Caco-2 (cell line): ENCODE results near the gene RALGPS2. TPM values are rescaled to one million over a fixed set of nuclear protein-coding genes. Genes with fewer than 3 reads are reported as not detected.

Experiments used
- BruUV-seq: library from RNA; stranded (reverse); fragments of 400-500 nt; replicated peaks from 2 replicates; lab custom pipeline; 2021; lab: Mats Ljungman, UMichigan
- CTCF ChIA-PET: fragments of 300-600 bp; sonication (Branson Sonifier 250); formaldehyde crosslinking; loops from one replicate; lab custom pipeline; 2022; ENCODE audit warnings: antibody characterized with exemption; lab: Charles Lee
- POLR2A ChIA-PET: fragments of 300-600 bp; sonication (Branson Sonifier 250); formaldehyde crosslinking; loops from one replicate; lab custom pipeline; 2022; ENCODE audit warnings: antibody characterized with exemption; lab: Charles Lee
- DNase-seq, 2 experiments: peaks; one replicate each; pipeline versions ENCODE4 v3.0.0 to v3.0.0-alpha.2; 2020 to 2022
- H3K27me3 ChIP-seq: replicated peaks from 2 replicates; pipeline ENCODE4 v1.6.0; 2011; ENCODE audit warnings: low read length; ENCODE audit not compliant: control insufficient read depth, insufficient read depth
- H3K36me3 ChIP-seq: 2 replicates; pipeline ENCODE4 v1.5.1; 2011; ENCODE audit warnings: low read length; ENCODE audit not compliant: control insufficient read depth, insufficient read depth
- H3K4me1 ChIP-seq: fragments of 250-450 bp; sonication (Bioruptor Pico); 2 replicates; pipeline ENCODE4 v1.5.1; 2020; ENCODE audit warnings: mild to moderate bottlenecking
- H3K4me3 ChIP-seq: 2 replicates; pipeline ENCODE4 v1.5.1; 2011; ENCODE audit warnings: low read depth, mild to moderate bottlenecking, control low read depth, low read length
- H3K9me3 ChIP-seq: fragments of 250-450 bp; sonication (Bioruptor Pico); 2 replicates; pipeline ENCODE4 v1.5.1; 2020; ENCODE audit warnings: mild to moderate bottlenecking, moderate library complexity
- H3K27ac Mint-ChIP-seq: one replicate; pipeline ENCODE4 v1.8.0; 2022; ENCODE audit warnings: mixed read lengths; ENCODE audit not compliant: unreplicated experiment
- H3K27me3 Mint-ChIP-seq: one replicate; pipeline ENCODE4 v1.8.0; 2022; ENCODE audit warnings: mixed read lengths; ENCODE audit not compliant: insufficient read depth, unreplicated experiment
- H3K36me3 Mint-ChIP-seq: one replicate; pipeline ENCODE4 v1.8.0; 2022; ENCODE audit warnings: mild to moderate bottlenecking, mixed read lengths; ENCODE audit not compliant: insufficient read depth, unreplicated experiment
- H3K4me1 Mint-ChIP-seq: one replicate; pipeline ENCODE4 v1.8.0; 2022; ENCODE audit warnings: low read depth, mixed read lengths; ENCODE audit not compliant: unreplicated experiment
- H3K4me3 Mint-ChIP-seq: one replicate; pipeline ENCODE4 v1.8.0; 2022; ENCODE audit warnings: mild to moderate bottlenecking, moderate library complexity, mixed read lengths; ENCODE audit not compliant: unreplicated experiment
- H3K9me3 Mint-ChIP-seq: one replicate; pipeline ENCODE4 v1.8.0; 2022; ENCODE audit warnings: mixed read lengths; ENCODE audit not compliant: unreplicated experiment
- intact Hi-C: fragments of 100-400 bp; cut with micrococcal nuclease; formaldehyde crosslinking; loops from one replicate; pipeline ENCODE4 v1.10.0; 2022; ENCODE audit not compliant: unreplicated experiment
- total RNA-seq: library from RNA; stranded (reverse); gene quantifications from 2 replicates; pipeline ENCODE4 v1.2.3, GENCODE V29; 2022
- TF ChIP-seq, protein P1 (sequence below), 2 experiments: fragments of 200-600 bp in 1 of 2; IDR thresholded peaks; 1 replicate in 1 of 2; 2 replicates in 1 of 2; pipeline versions ENCODE4 v1.5.1 to v1.8.0; 2011 to 2022; ENCODE audit warnings: antibody characterized with exemption in 1 of 2, control low read depth in 1 of 2, inconsistent platforms in 1 of 2, low read depth in 1 of 2, low read length in 1 of 2, mild to moderate bottlenecking in 1 of 2, moderate library complexity in 1 of 2; ENCODE audit not compliant: insufficient read depth in 1 of 2, severe bottlenecking in 1 of 2, unreplicated experiment in 1 of 2

The RALGPS2 gene
- total RNA-seq, 1 experiment from 2014 or later: 26.1 TPM

DNA sequence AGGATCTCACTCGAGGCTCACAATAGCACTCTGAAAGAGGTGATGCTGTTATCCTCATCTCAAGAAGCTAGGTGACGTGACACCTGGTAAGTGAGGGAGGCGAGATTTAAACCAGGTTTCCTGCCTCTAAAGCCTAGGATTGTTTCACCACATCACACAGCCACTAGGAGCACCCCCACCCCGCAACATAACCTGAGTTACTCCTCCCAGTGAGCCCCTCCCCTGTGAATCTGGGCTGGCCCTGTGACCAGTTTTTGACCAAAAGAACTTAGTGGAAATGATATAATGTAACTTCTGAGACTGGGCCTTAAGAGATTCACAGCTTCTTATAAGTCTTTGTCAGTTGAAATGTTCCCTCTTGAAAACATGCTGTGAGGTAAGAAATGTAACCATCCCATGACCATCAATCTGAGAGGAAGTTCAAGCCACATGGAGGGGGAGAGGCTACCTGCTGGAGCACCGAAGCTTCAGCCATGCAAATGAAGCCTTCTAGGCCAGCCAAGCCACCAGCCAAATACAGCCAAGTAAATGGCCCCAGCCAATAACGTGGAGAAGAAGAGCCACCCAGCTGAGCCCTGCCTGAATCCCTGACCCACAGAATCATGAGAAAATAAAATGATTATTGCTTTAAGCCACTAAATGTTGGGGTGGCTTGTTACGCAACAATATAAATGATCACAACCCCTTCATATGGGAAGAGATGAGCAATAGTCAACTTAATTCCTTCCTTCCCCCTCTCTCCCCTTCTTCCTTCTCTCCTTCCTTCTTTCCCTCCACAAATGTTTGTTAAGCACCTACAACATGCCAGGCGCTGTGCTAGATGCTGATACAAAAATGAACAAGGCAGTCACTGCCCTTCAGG lies 239.7 kb downstream of the RALGPS2 start:
- DNase-seq: no peak
- Mint-ChIP-seq H3K27ac (no peak overlapping the region), H3K4me3 (no peak overlapping the region), H3K27me3 (peaks cover 3% of the 10 kb centered on the region), H3K4me1 (no peaks in the 10 kb centered on the region), H3K36me3 (no peaks in the 10 kb centered on the region), H3K9me3 (peaks cover 29% of the 10 kb centered on the region)
- no peaks in the 10 kb centered on the region for H3K36me3 ChIP-seq
- peaks cover 9% of the 10 kb centered on the region for H3K9me3 ChIP-seq
- intact Hi-C loops: no loop called here
- BruUV-seq: no TSS peak
- no peaks in the 10 kb centered on the region for H3K4me1 ChIP-seq
- POLR2A ChIA-PET: no interaction called here
- CTCF ChIA-PET: no interaction called here
- no peak overlapping the region for H3K4me3 ChIP-seq
- TF ChIP-seq, protein P1, sequence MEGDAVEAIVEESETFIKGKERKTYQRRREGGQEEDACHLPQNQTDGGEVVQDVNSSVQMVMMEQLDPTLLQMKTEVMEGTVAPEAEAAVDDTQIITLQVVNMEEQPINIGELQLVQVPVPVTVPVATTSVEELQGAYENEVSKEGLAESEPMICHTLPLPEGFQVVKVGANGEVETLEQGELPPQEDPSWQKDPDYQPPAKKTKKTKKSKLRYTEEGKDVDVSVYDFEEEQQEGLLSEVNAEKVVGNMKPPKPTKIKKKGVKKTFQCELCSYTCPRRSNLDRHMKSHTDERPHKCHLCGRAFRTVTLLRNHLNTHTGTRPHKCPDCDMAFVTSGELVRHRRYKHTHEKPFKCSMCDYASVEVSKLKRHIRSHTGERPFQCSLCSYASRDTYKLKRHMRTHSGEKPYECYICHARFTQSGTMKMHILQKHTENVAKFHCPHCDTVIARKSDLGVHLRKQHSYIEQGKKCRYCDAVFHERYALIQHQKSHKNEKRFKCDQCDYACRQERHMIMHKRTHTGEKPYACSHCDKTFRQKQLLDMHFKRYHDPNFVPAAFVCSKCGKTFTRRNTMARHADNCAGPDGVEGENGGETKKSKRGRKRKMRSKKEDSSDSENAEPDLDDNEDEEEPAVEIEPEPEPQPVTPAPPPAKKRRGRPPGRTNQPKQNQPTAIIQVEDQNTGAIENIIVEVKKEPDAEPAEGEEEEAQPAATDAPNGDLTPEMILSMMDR (IDR thresholded peaks at IDR 0.05; ENCODE audit: insufficient read depth in 1 of 2, low read depth in 1 of 2, low read length in 1 of 2, severe bottlenecking in 1 of 2, unreplicated experiment in 1 of 2): no peak
- H3K27me3 ChIP-seq: no peaks in the 10 kb centered on the region

DNA sequence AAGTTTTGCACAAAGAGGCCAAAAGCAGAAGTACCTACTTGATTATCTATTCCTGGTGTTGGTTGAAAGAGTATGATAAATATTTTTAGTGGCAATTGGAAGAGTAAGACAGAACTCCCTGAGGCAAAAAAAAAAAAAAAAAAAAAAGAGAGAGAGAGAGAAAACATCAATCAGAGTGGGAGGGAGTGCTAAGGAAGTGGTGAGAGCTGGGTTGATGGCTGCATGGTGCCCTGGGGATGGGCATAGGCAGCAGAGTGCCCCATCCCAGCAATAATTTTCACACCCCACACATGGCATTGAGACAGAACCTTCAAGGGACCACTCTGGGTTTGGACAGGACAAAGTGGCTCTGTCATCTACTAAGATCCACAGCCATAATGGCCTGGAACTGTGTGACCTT lies 241.3 kb downstream of the RALGPS2 start:
- BruUV-seq: no TSS peak
- H3K9me3 ChIP-seq: peaks cover 9% of the 10 kb centered on the region
- intact Hi-C loops: no loop called here
- TF ChIP-seq, protein P1 (IDR thresholded peaks at IDR 0.05; ENCODE audit: insufficient read depth in 1 of 2, low read depth in 1 of 2, low read length in 1 of 2, severe bottlenecking in 1 of 2, unreplicated experiment in 1 of 2): no peak
- H3K36me3 ChIP-seq: no peaks in the 10 kb centered on the region
- DNase-seq: no peak
- no peaks in the 10 kb centered on the region for H3K4me1 ChIP-seq
- H3K27ac Mint-ChIP-seq: no peak overlapping the region
- no peaks in the 10 kb centered on the region for H3K27me3 ChIP-seq
- H3K4me3 ChIP-seq: no peak overlapping the region
- peaks cover 29% of the 10 kb centered on the region for H3K9me3 Mint-ChIP-seq
- no peak overlapping the region for H3K4me3 Mint-ChIP-seq
- ChIA-PET CTCF (no interaction called here), POLR2A (no interaction called here)
- no peaks in the 10 kb centered on the region for H3K4me1 Mint-ChIP-seq
- no peaks in the 10 kb centered on the region for H3K36me3 Mint-ChIP-seq
- peaks cover 3% of the 10 kb centered on the region for H3K27me3 Mint-ChIP-seq

DNA sequence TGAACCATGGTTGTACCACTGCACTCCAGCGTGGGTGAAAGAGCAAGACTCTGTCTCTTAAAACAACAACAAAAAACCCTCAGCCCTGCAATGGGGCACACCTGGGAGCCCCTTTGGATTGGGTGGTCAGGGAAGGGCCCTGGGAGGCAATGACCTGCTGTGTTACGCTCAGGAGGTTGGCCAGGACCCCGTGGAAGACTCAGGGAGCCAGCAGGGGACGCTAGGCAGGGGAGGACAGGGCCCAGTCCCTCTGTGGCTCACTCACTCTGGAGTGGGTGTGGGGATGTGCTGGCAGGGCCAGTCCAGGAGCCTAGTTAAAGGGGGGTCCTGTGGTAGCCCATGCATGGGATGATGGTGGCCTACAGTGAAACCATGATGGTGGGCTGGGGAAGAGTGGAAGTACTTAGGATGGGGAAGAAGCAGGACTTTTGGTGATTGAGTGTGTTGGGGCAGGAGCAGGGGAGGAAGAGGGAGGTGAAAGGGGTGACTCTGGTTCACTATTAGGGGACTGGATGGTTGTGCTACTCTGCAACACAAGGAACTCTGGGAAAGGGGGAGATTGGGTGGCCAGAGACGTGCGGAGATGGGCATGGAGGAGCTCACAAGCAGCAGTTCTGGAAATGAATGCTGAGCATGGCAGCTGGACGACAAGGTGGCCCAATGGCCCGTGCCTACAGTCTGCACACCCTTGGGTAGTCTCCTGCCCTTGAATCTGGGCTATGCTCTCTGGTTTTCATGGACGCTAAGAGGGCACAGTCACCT lies 244.4 kb downstream of the RALGPS2 start:
- Mint-ChIP-seq H3K27me3 (peaks cover 3% of the 10 kb centered on the region), H3K4me1 (no peaks in the 10 kb centered on the region), H3K27ac (no peak overlapping the region), H3K36me3 (no peaks in the 10 kb centered on the region), H3K4me3 (no peak overlapping the region), H3K9me3 (peaks cover 21% of the 10 kb centered on the region)
- peaks cover 9% of the 10 kb centered on the region for H3K9me3 ChIP-seq
- no peak overlapping the region for H3K4me3 ChIP-seq
- TF ChIP-seq, protein P1 (IDR thresholded peaks at IDR 0.05; ENCODE audit: insufficient read depth in 1 of 2, low read depth in 1 of 2, low read length in 1 of 2, severe bottlenecking in 1 of 2, unreplicated experiment in 1 of 2): no peak
- H3K36me3 ChIP-seq: no peaks in the 10 kb centered on the region
- ChIA-PET CTCF (no interaction called here), POLR2A (no interaction called here)
- no TSS peak for BruUV-seq
- DNase-seq: no peak
- H3K4me1 ChIP-seq: no peaks in the 10 kb centered on the region
- no peaks in the 10 kb centered on the region for H3K27me3 ChIP-seq
- intact Hi-C loops: no loop called here
